C4-2B (cell line): Measurements from ENCODE around the gene PLA2G15.

Experiments
- ZFX ChIP-seq: fragments of 450-650 bp; IDR thresholded peaks from 2 replicates; pipeline ENCODE4 v1.6.1; 2017
- TF ChIP-seq, protein P1 (sequence below): fragments of 450-650 bp; conservative IDR thresholded peaks from 2 replicates; pipeline ENCODE4 v1.5.1; 2017; ENCODE audit warnings: mild to moderate bottlenecking

DNA sequence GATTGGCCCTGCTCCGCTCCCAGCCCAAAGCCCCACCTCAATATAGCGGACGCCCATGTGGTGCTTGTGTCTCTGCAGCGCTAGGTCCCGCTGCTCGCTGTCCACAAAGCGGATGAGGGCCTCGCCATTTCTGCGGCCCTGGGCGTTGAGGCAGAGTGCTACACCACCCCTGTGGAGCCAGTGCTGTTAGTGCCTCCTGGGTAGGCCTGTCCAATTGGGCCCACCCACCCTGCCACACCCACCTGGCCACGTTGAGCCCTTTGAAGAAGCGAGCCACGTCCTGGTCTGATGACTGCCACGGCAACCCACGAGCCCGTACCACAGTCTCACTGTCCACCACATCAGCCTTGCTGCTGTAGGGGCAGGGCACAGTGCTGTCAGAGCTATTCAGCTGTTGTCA is 12.8 kb upstream of the PLA2G15 start:
- TF ChIP-seq, protein P1, sequence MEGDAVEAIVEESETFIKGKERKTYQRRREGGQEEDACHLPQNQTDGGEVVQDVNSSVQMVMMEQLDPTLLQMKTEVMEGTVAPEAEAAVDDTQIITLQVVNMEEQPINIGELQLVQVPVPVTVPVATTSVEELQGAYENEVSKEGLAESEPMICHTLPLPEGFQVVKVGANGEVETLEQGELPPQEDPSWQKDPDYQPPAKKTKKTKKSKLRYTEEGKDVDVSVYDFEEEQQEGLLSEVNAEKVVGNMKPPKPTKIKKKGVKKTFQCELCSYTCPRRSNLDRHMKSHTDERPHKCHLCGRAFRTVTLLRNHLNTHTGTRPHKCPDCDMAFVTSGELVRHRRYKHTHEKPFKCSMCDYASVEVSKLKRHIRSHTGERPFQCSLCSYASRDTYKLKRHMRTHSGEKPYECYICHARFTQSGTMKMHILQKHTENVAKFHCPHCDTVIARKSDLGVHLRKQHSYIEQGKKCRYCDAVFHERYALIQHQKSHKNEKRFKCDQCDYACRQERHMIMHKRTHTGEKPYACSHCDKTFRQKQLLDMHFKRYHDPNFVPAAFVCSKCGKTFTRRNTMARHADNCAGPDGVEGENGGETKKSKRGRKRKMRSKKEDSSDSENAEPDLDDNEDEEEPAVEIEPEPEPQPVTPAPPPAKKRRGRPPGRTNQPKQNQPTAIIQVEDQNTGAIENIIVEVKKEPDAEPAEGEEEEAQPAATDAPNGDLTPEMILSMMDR, result no peak
- no peak for TF ChIP-seq ZFX
